Neural cell (in vitro differentiated cells): Measurements from ENCODE around the gene PTGIS.

Source experiments
- EP300 ChIP-seq: fragments of 450-650 bp; conservative IDR thresholded peaks from 2 replicates; pipeline ENCODE4 v1.6.1; 2014; ENCODE audit warnings: antibody characterized with exemption, mild to moderate bottlenecking, moderate library complexity; ENCODE audit not compliant: poor library complexity, severe bottlenecking
- EZH2 ChIP-seq: fragments of 200-600, 300-800 bp; shearing (Covaris generic), sonication (generic); IDR thresholded peaks from 2 replicates; pipeline ENCODE4 v1.6.1; 2014; ENCODE audit warnings: antibody characterized with exemption, low read length, borderline replicate concordance, mild to moderate bottlenecking; ENCODE audit not compliant: insufficient read depth, poor library complexity, severe bottlenecking
- RAD21 ChIP-seq: fragments of 450-650 bp; conservative IDR thresholded peaks from 2 replicates; pipeline ENCODE4 v1.6.1; 2014; ENCODE audit warnings: antibody characterized with exemption, mild to moderate bottlenecking, moderate library complexity
- SMC3 ChIP-seq: fragments of 450-650 bp; conservative IDR thresholded peaks from 2 replicates; pipeline ENCODE4 v1.6.1; 2014; ENCODE audit warnings: antibody characterized with exemption, mild to moderate bottlenecking, moderate library complexity; ENCODE audit not compliant: poor library complexity
- TF ChIP-seq, protein P1 (sequence below): fragments of 450-650 bp; IDR thresholded peaks from 2 replicates; pipeline ENCODE4 v1.5.1; 2014; ENCODE audit warnings: antibody characterized with exemption, mild to moderate bottlenecking, moderate library complexity; ENCODE audit not compliant: poor library complexity, severe bottlenecking

DNA sequence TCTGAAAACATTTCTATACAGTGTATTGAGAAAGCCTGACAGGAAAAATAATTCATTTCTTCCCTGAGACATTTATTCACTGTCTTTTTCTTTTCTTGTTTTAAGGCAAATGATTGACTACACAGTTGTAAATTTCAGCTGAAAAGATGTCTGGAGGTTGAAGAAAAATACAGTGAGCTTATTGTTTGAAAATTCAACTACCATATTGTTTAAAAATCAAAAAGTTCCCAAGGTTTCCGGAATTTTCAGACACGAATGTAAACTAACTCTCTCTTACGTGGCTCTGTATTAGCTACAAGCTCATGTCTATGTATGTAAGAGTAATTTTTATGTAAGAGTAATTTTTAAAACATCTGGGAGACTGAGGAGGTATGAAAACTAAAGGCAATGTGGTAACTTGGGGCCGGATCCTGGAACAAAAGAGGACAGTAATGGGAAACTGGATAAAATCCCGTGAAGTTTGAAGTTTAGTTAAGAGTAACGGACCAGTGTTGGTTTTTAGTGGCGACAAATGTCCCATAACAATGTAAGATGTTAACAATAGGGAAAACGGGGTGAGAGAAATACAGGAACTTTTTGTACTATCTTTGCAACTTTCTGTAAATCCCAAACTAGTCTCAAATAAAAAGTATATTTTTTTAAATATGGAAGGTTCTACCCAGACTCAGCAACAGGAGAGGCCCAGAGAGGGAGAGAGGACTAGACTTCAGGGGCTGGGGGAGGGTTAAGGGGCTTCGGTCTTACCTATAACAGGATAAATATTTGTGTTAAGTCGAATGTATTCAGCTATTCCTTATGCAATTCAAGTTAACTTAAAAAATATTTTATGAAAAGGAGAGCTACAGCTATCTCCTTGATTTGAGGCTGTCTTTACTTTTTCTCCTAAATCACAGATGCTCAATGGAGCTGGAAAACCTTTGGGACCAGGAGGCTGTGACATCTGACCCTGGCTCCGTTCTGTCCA, 1.3 kb downstream of the PTGIS start:
- no peak for TF ChIP-seq EZH2
- TF ChIP-seq, protein P1, sequence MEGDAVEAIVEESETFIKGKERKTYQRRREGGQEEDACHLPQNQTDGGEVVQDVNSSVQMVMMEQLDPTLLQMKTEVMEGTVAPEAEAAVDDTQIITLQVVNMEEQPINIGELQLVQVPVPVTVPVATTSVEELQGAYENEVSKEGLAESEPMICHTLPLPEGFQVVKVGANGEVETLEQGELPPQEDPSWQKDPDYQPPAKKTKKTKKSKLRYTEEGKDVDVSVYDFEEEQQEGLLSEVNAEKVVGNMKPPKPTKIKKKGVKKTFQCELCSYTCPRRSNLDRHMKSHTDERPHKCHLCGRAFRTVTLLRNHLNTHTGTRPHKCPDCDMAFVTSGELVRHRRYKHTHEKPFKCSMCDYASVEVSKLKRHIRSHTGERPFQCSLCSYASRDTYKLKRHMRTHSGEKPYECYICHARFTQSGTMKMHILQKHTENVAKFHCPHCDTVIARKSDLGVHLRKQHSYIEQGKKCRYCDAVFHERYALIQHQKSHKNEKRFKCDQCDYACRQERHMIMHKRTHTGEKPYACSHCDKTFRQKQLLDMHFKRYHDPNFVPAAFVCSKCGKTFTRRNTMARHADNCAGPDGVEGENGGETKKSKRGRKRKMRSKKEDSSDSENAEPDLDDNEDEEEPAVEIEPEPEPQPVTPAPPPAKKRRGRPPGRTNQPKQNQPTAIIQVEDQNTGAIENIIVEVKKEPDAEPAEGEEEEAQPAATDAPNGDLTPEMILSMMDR, result no peak
- no peak for TF ChIP-seq RAD21
- TF ChIP-seq SMC3, result no peak
- TF ChIP-seq EP300, result no peak
